IMR-90 (cell line): ENCODE measurements around the gene EXOC6B. TPM values are rescaled to one million over a fixed set of nuclear protein-coding genes. Genes with fewer than 3 reads are reported as not detected.

Experiments used
- ATAC-seq: fragments of 200-7000 bp; cut with Tn5 transposase; 2 replicates; pipeline ENCODE4 v1.9.1; 2020; ENCODE audit warnings: low read depth, mild to moderate bottlenecking, moderate library complexity
- BruUV-seq: library from RNA; stranded (reverse); fragments of 400-500 nt; replicated peaks from 2 replicates; lab custom pipeline; 2021; lab: Mats Ljungman, UMichigan
- CTCF ChIA-PET: fragments of 300-600 bp; formaldehyde crosslinking; extraction: SDS; loops from one replicate; lab custom pipeline; 2021; ENCODE audit warnings: antibody characterized with exemption; lab: Yijun Ruan, JAX
- POLR2A ChIA-PET: fragments of 300-600 bp; sonication (Branson Sonifier 250); formaldehyde crosslinking; loops from one replicate; lab custom pipeline; 2022; ENCODE audit warnings: antibody characterized with exemption; ENCODE audit not compliant: unreplicated experiment; lab: Charles Lee
- DNase-seq: peaks from one replicate; pipeline ENCODE4 v3.0.0; 2013
- H2AFZ ChIP-seq: replicated peaks from 2 replicates; pipeline ENCODE3; 2013; ENCODE audit warnings: low read length, mild to moderate bottlenecking; ENCODE audit not compliant: poor library complexity
- H2AK5ac ChIP-seq: 2 replicates; pipeline ENCODE4 v1.6.1; 2013; ENCODE audit warnings: low read depth, low read length, inconsistent platforms
- H2AK9ac ChIP-seq: replicated peaks from 2 replicates; pipeline ENCODE3; 2013; ENCODE audit warnings: mild to moderate bottlenecking, low read depth, low read length, moderate library complexity; ENCODE audit not compliant: poor library complexity
- H2BK120ac ChIP-seq: 2 replicates; pipeline ENCODE4 v1.6.1; 2013; ENCODE audit warnings: low read depth, low read length, inconsistent platforms
- H2BK15ac ChIP-seq: 3 replicates; pipeline ENCODE4 v1.6.1; 2013; ENCODE audit warnings: low read depth, low read length, inconsistent platforms
- H2BK20ac ChIP-seq: 2 replicates; pipeline ENCODE4 v1.6.1; 2013; ENCODE audit warnings: low read depth, mild to moderate bottlenecking, inconsistent platforms, low read length, moderate library complexity
- H2BK5ac ChIP-seq: 2 replicates; pipeline ENCODE4 v1.6.1; 2013; ENCODE audit warnings: mild to moderate bottlenecking, low read depth, low read length, inconsistent platforms; ENCODE audit not compliant: poor library complexity, severe bottlenecking
- H3K14ac ChIP-seq: replicated peaks from 2 replicates; pipeline ENCODE4 v1.6.1; 2013; ENCODE audit warnings: low read depth, low read length, inconsistent platforms
- H3K18ac ChIP-seq: 2 replicates; pipeline ENCODE4 v1.6.1; 2013; ENCODE audit warnings: low read depth, low read length, control low read depth
- H3K23ac ChIP-seq: 2 replicates; pipeline ENCODE4 v1.6.1; 2013; ENCODE audit warnings: low read depth, low read length, inconsistent platforms
- H3K27ac ChIP-seq: 2 replicates; pipeline ENCODE4 v1.5.1; 2013; ENCODE audit warnings: mild to moderate bottlenecking, control low read depth, low read length; ENCODE audit not compliant: insufficient read depth
- H3K27me3 ChIP-seq: 2 replicates; pipeline ENCODE4 v1.6.1; 2013; ENCODE audit warnings: low read length; ENCODE audit not compliant: control insufficient read depth, insufficient read depth
- H3K36me3 ChIP-seq: 2 replicates; pipeline ENCODE4 v1.6.1; 2013; ENCODE audit warnings: low read length, mixed read lengths; ENCODE audit not compliant: control insufficient read depth, insufficient read depth
- H3K4ac ChIP-seq: 2 replicates; pipeline ENCODE4 v1.6.1; 2013; ENCODE audit warnings: low read depth, low read length, inconsistent platforms
- H3K4me1 ChIP-seq: 2 replicates; pipeline ENCODE4 v1.6.1; 2013; ENCODE audit warnings: low read length, mixed read lengths; ENCODE audit not compliant: control insufficient read depth, insufficient read depth
- H3K4me2 ChIP-seq: 2 replicates; pipeline ENCODE4 v1.6.1; 2013; ENCODE audit warnings: low read depth, mild to moderate bottlenecking, control low read depth, low read length, moderate library complexity
- H3K4me3 ChIP-seq: 2 replicates; pipeline ENCODE4 v1.5.1; 2013; ENCODE audit warnings: low read depth, mild to moderate bottlenecking, control low read depth, low read length, moderate library complexity; ENCODE audit not compliant: insufficient read depth
- H3K56ac ChIP-seq: 2 replicates; pipeline ENCODE4 v1.6.1; 2013; ENCODE audit warnings: low read length, inconsistent platforms; ENCODE audit not compliant: insufficient read depth; ENCODE audit errors: extremely low read depth
- H3K79me1 ChIP-seq, 2 experiments: 2 replicates each; pipeline ENCODE4 v1.6.1; 2013; ENCODE audit warnings: low read length in 2 of 2, inconsistent platforms in 1 of 2, low read depth in 1 of 2
- H3K9ac ChIP-seq: 2 replicates; pipeline ENCODE4 v1.6.1; 2013; ENCODE audit warnings: low read depth, low read length, control low read depth
- H3K9me1 ChIP-seq: 2 replicates; pipeline ENCODE4 v1.6.1; 2013; ENCODE audit warnings: low read length, inconsistent platforms; ENCODE audit not compliant: insufficient read depth
- H3K9me3 ChIP-seq: 2 replicates; pipeline ENCODE4 v1.6.1; 2013; ENCODE audit warnings: low read length; ENCODE audit not compliant: control insufficient read depth, insufficient read depth
- H4K20me1 ChIP-seq: 2 replicates; pipeline ENCODE4 v1.6.1; 2013; ENCODE audit warnings: low read length, inconsistent platforms; ENCODE audit not compliant: insufficient read depth
- H4K5ac ChIP-seq: 2 replicates; pipeline ENCODE4 v1.6.1; 2013; ENCODE audit warnings: mild to moderate bottlenecking, low read depth, low read length, control low read depth
- H4K8ac ChIP-seq, 2 experiments: 2 replicates each; pipeline ENCODE4 v1.6.1; 2013; ENCODE audit warnings: low read depth in 2 of 2, low read length in 2 of 2, control low read depth in 1 of 2, inconsistent platforms in 1 of 2
- H4K91ac ChIP-seq: 2 replicates; pipeline ENCODE4 v1.6.1; 2013; ENCODE audit warnings: low read depth, low read length, inconsistent platforms; ENCODE audit not compliant: insufficient read depth
- CEBPB ChIP-seq: IDR thresholded peaks from 2 replicates; pipeline ENCODE4 v1.6.1; 2012; ENCODE audit warnings: low read depth, low read length, improper control_type of control experiment
- MAFK ChIP-seq: IDR thresholded peaks from 2 replicates; pipeline ENCODE4 v1.6.1; 2012; ENCODE audit warnings: low read depth, low read length, improper control_type of control experiment
- WGBS, 2 experiments: methylation state at CpG; one replicate each; pipeline versions ENCODE4 v1.1.5 to v1.1.7; 2013; ENCODE audit warnings: missing lambda C conversion rate in 2 of 2; ENCODE audit not compliant: insufficient read length in 1 of 2; ENCODE audit errors: extremely low coverage in 2 of 2; 5-methylcytosine and 5-hydroxymethylcytosine counted together
- dilution Hi-C: fragments of 300-500 bp; cut with HindIII; formaldehyde crosslinking; loops from one replicate; pipeline ENCODE4 v1.14.3; 2018; ENCODE audit warnings: low sequenced_read_pairs; ENCODE audit not compliant: unreplicated experiment
- in situ Hi-C: fragments of 300-500 bp; cut with MboI; formaldehyde crosslinking; loops from 3 replicates; pipeline ENCODE4 v1.14.3; 2019; ENCODE audit warnings: low sequenced_read_pairs, inconsistent platforms, mixed read lengths
- intact Hi-C: fragments of 100-400 bp; cut with micrococcal nuclease; formaldehyde crosslinking; loops from 2 replicates; pipeline ENCODE4 v1.10.0; 2022
- polyA plus RNA-seq, 3 experiments: library from polyadenylated mRNA; depleted of rRNA; stranded (reverse); fragments of >200 nt; gene quantifications; 2 replicates each; pipeline ENCODE4 v1.2.3, GENCODE V29; 2012; ENCODE audit warnings: low replicate concordance in 1 of 3
- total RNA-seq: library from RNA; depleted of rRNA; stranded (reverse); fragments of >200 nt; gene quantifications from 2 replicates; pipeline ENCODE4 v1.2.3, GENCODE V29; 2012

Gene EXOC6B
- total and polyA plus RNA-seq, 2 of the 4 experiments (the other 2 are of a cell fraction) = 10.2 to 29.4 TPM

GRCh38 chr2:72806280-72806945 lies 19.4 kb downstream of the EXOC6B start:
- BruUV-seq = TSS peak; percentile 22
- intact Hi-C loops (no loop called here), dilution Hi-C loops (no loop called here), in situ Hi-C loops (no loop called here)
- TF ChIP-seq CEBPB (peak; percentile 49), MAFK (no peak)
- Histone ChIP-seq H2BK120ac (no peak overlapping the region), H4K20me1 (peaks cover 11% of the 10 kb centered on the region), H3K56ac (no peak overlapping the region), H3K4me3 (no peak overlapping the region), H2BK15ac (no peak overlapping the region), H3K23ac (no peak overlapping the region), H2AK9ac (no peak overlapping the region), H4K5ac (no peak overlapping the region), H4K8ac (no peak overlapping the region), H2BK20ac (no peak overlapping the region), H3K27ac (no peak overlapping the region), H3K9ac (no peak overlapping the region), H3K4ac (no peak overlapping the region), H2BK5ac (no peak overlapping the region), H3K18ac (no peak overlapping the region), H3K9me3 (peaks cover 4% of the 10 kb centered on the region), H3K36me3 (0 out of 2 replicates have a peak, but pooled peaks cover 2% of the 10 kb centered on the region), H3K27me3 (no peaks in the 10 kb centered on the region), H3K14ac (no peak overlapping the region), H4K91ac (no peak overlapping the region), H3K79me1 (peaks cover 23 to 24% of the 10 kb centered on the region in 2 experiments), H3K4me1 (no peaks in the 10 kb centered on the region), H2AK5ac (no peak overlapping the region), H3K9me1 (0 out of 2 replicates have a peak, but pooled peaks cover 3% of the 10 kb centered on the region), H2AFZ (no peak overlapping the region), H3K4me2 (no peak overlapping the region)
- ATAC-seq = peak; percentile 24; the same call in 1 of the 2 replicates
- POLR2A ChIA-PET = no interaction called here
- no CpG with 5 or more reads among the region's 3 CpGs for whole genome bisulfite sequencing, 2 experiments
- CTCF ChIA-PET = interaction anchor here (1.7 kb wide), 1 partner anchor 13 kb away, joined by 3 read pairs; no protein-coding TSS in a partner anchor
- peak; percentile 40 for DNase-seq
